Hindlimb muscle (tissue), 1 donor: ENCODE data around the gene NR3C1. TPM values are rescaled to one million over a fixed set of nuclear protein-coding genes. Genes with fewer than 3 reads are reported as not detected.

Experiments
- DNase-seq: peaks from one replicate; pipeline ENCODE4 v3.0.0-alpha.2; 2013
- polyA plus RNA-seq: library from polyadenylated mRNA; unstranded; fragments of 120-200 nt; gene quantifications from one replicate; pipeline ENCODE4 v1.2.1, GENCODE V29; 2013; ENCODE audit not compliant: insufficient read length

The NR3C1 gene
- 60.2 TPM for polyA plus RNA-seq

- DNase-seq: peak; percentile 92
These were observed at the start of gene NR3C1 for GRCh38 chr5:143403593-143404415. TSS of gene NR3C1 (minus strand) at chr5:143403686. CDS start at chr5:143400839, 2,847 bp downstream.

GRCh38 chr5:143449772-143450171 is 46.3 kb upstream of the NR3C1 start:
- DNase-seq: no peak

- no peak for DNase-seq
These were observed 45.0 kb upstream of the NR3C1 start for GRCh38 chr5:143448518-143448917.

GRCh38 chr5:143447983-143448382 is 44.5 kb upstream of the NR3C1 start:
- no peak for DNase-seq

GRCh38 chr5:143446535-143447226 is 43.2 kb upstream of the NR3C1 start:
- no peak for DNase-seq

GRCh38 chr5:143445776-143446175 is 42.3 kb upstream of the NR3C1 start:
- DNase-seq: no peak

GRCh38 chr5:143443330-143443729 is 39.8 kb upstream of the NR3C1 start:
- DNase-seq: no peak

GRCh38 chr5:143442385-143442784 is 38.9 kb upstream of the NR3C1 start:
- no peak for DNase-seq

- no peak for DNase-seq
These were observed 37.1 kb upstream of the NR3C1 start for GRCh38 chr5:143440448-143441115.

- no peak for DNase-seq
These were observed 34.3 kb upstream of the NR3C1 start for GRCh38 chr5:143437666-143438273.

GRCh38 chr5:143436871-143437270 is 33.4 kb upstream of the NR3C1 start:
- DNase-seq: no peak

- no peak for DNase-seq
These were observed 31.7 kb upstream of the NR3C1 start for GRCh38 chr5:143435210-143435657.

- DNase-seq: no peak
These were observed 31.0 kb upstream of the NR3C1 start for GRCh38 chr5:143434261-143435209.

- DNase-seq: no peak
These were observed 30.2 kb upstream of the NR3C1 start for GRCh38 chr5:143433670-143434069.

GRCh38 chr5:143432658-143433239 is 29.3 kb upstream of the NR3C1 start:
- no peak for DNase-seq

GRCh38 chr5:143431789-143432188 is 28.3 kb upstream of the NR3C1 start:
- DNase-seq: no peak

- no peak for DNase-seq
These were observed 25.4 kb upstream of the NR3C1 start for GRCh38 chr5:143428738-143429420.

GRCh38 chr5:143428155-143428554 is 24.7 kb upstream of the NR3C1 start:
- no peak for DNase-seq

- no peak for DNase-seq
These were observed 23.7 kb upstream of the NR3C1 start for GRCh38 chr5:143427122-143427735.

GRCh38 chr5:143426437-143426991 is 23.0 kb upstream of the NR3C1 start:
- no peak for DNase-seq
